IPS-NIHi7 (cell line): ENCODE results near the gene TMEM263.

Source experiments
- DNase-seq: peaks from one replicate; pipeline ENCODE4 v3.0.0; 2012; ENCODE audit warnings: mixed read lengths; ENCODE audit errors: extremely low spot score

The TMEM263 gene

GRCh38 chr12:106947461-106947860, 8.2 kb upstream of the TMEM263 start:
- no peak for DNase-seq

GRCh38 chr12:106950591-106950990, 5.1 kb upstream of the TMEM263 start:
- DNase-seq = no peak

GRCh38 chr12:106953352-106954250, 2.1 kb upstream of the TMEM263 start:
- no peak for DNase-seq

- peak; percentile 13 for DNase-seq
Observed at GRCh38 chr12:106954462-106955376, 988 bp upstream of the TMEM263 start.

- DNase-seq = peak; percentile 71
Observed at GRCh38 chr12:106956048-106956578, 406 bp downstream of the TMEM263 start.

- no peak for DNase-seq
Observed at GRCh38 chr12:106957583-106957982, 1.9 kb downstream of the TMEM263 start.

- DNase-seq = no peak
Observed at GRCh38 chr12:106960443-106960842, 4.7 kb downstream of the TMEM263 start.

- DNase-seq = no peak
Observed at GRCh38 chr12:106962286-106962685, 6.6 kb downstream of the TMEM263 start.

- no peak for DNase-seq
Observed at GRCh38 chr12:106964526-106964925, 8.8 kb downstream of the TMEM263 start.

- no peak for DNase-seq
Observed at GRCh38 chr12:106971065-106971464, 15.4 kb downstream of the TMEM263 start.

GRCh38 chr12:106973545-106973944, 17.8 kb downstream of the TMEM263 start:
- no peak for DNase-seq

- no peak for DNase-seq
Observed at GRCh38 chr12:106974511-106974910, 18.8 kb downstream of the TMEM263 start.

- no peak for DNase-seq
Observed at GRCh38 chr12:106975098-106975497, 19.4 kb downstream of the TMEM263 start.

- DNase-seq = no peak
Observed at GRCh38 chr12:106975993-106976658, 20.4 kb downstream of the TMEM263 start.

- DNase-seq = no peak
Observed at GRCh38 chr12:106976668-106977067, 21.0 kb downstream of the TMEM263 start.

- DNase-seq = no peak
Observed at GRCh38 chr12:106978035-106978800, 22.5 kb downstream of the TMEM263 start.

GRCh38 chr12:106980944-106981343, 25.2 kb downstream of the TMEM263 start:
- no peak for DNase-seq

GRCh38 chr12:106981788-106982187, 26.1 kb downstream of the TMEM263 start:
- no peak for DNase-seq

- DNase-seq = no peak
Observed at GRCh38 chr12:106982229-106982628, 26.5 kb downstream of the TMEM263 start.

GRCh38 chr12:106984588-106985137, 29.0 kb downstream of the TMEM263 start:
- DNase-seq = no peak

GRCh38 chr12:106985479-106985878, 29.8 kb downstream of the TMEM263 start:
- no peak for DNase-seq
